Keratinocyte (primary cell): ENCODE results near the gene SEPTIN5. TPM values are rescaled to one million over a fixed set of nuclear protein-coding genes. Genes with fewer than 3 reads are reported as not detected.

Experiments used
- DNase-seq: peaks from one replicate; pipeline ENCODE4 v3.0.0-alpha.2; 2011; ENCODE audit warnings: low read depth, missing footprints, low spot score
- FAIRE-seq: peaks from 2 replicates; lab custom pipeline; 2011; peaks lifted over from hg19 to GRCh38; lab: Jason Lieb, UNC
- H2AFZ ChIP-seq: 2 replicates; pipeline ENCODE4 v1.6.0; 2012; ENCODE audit warnings: low read length, control low read depth, inconsistent platforms; ENCODE audit not compliant: control insufficient read depth
- H3K27ac ChIP-seq: 2 replicates; pipeline ENCODE4 v1.5.1; 2011; ENCODE audit warnings: low read length; ENCODE audit not compliant: control insufficient read depth, insufficient read depth
- H3K27me3 ChIP-seq: 3 replicates; pipeline ENCODE4 v1.6.0; 2011; ENCODE audit warnings: low read length; ENCODE audit not compliant: control insufficient read depth, insufficient read depth; ENCODE audit errors: extremely low read depth
- H3K36me3 ChIP-seq, 2 experiments: 2 replicates in 1 of 2; 3 replicates in 1 of 2; pipeline ENCODE4 v1.5.1; 2011; ENCODE audit warnings: low read length in 2 of 2, mild to moderate bottlenecking in 1 of 2; ENCODE audit not compliant: control insufficient read depth in 2 of 2, insufficient read depth in 2 of 2; ENCODE audit errors: extremely low read depth in 1 of 2
- H3K4me1 ChIP-seq: 3 replicates; pipeline ENCODE4 v1.5.1; 2011; ENCODE audit warnings: low read length; ENCODE audit not compliant: control insufficient read depth, insufficient read depth; ENCODE audit errors: extremely low read depth
- H3K4me2 ChIP-seq: 3 replicates; pipeline ENCODE4 v1.6.0; 2011; ENCODE audit warnings: low read depth, low read length; ENCODE audit not compliant: control insufficient read depth, insufficient read depth; ENCODE audit errors: extremely low read depth
- H3K4me3 ChIP-seq, 3 experiments: fragments of 200-600 bp in 1 of 3; sonication (generic) in 1 of 3; 2 replicates in 2 of 3; 3 replicates in 1 of 3; pipeline ENCODE4 v1.5.1; 2011 to 2016; ENCODE audit warnings: low read length in 3 of 3, mild to moderate bottlenecking in 3 of 3, control low read depth in 2 of 3, inconsistent platforms in 1 of 3, low read depth in 1 of 3, mixed read lengths in 1 of 3, mixed run types in 1 of 3, moderate library complexity in 1 of 3; ENCODE audit not compliant: control insufficient read depth in 2 of 3, insufficient read depth in 2 of 3; ENCODE audit errors: extremely low read depth in 1 of 3
- H3K79me2 ChIP-seq: 2 replicates; pipeline ENCODE4 v1.6.0; 2012; ENCODE audit warnings: low read length; ENCODE audit not compliant: control insufficient read depth, insufficient read depth
- H3K9ac ChIP-seq: 3 replicates; pipeline ENCODE4 v1.6.0; 2011; ENCODE audit warnings: low read length; ENCODE audit not compliant: control insufficient read depth, insufficient read depth; ENCODE audit errors: extremely low read depth
- H3K9me1 ChIP-seq: 3 replicates; pipeline ENCODE4 v1.6.0; 2011; ENCODE audit warnings: low read length; ENCODE audit not compliant: control insufficient read depth, insufficient read depth; ENCODE audit errors: extremely low read depth
- H3K9me3 ChIP-seq: 2 replicates; pipeline ENCODE4 v1.5.1; 2012; ENCODE audit warnings: low read depth, low read length; ENCODE audit not compliant: control insufficient read depth
- H4K20me1 ChIP-seq: 3 replicates; pipeline ENCODE4 v1.6.0; 2011; ENCODE audit warnings: low read length; ENCODE audit not compliant: control insufficient read depth, insufficient read depth; ENCODE audit errors: extremely low read depth
- CTCF ChIP-seq, 3 experiments: IDR thresholded peaks in 1 of 3; conservative IDR thresholded peaks in 1 of 3; optimal IDR thresholded peaks in 1 of 3; 2 replicates in 2 of 3; 3 replicates in 1 of 3; pipeline versions ENCODE3 to v1.5.1; 2011; ENCODE audit warnings: low read length in 3 of 3, mild to moderate bottlenecking in 3 of 3, moderate library complexity in 2 of 3, control low read depth in 1 of 3, inconsistent platforms in 1 of 3; ENCODE audit not compliant: insufficient read depth in 2 of 3; ENCODE audit errors: extremely low read depth in 1 of 3
- EZH2 ChIP-seq: IDR thresholded peaks from one replicate; pipeline ENCODE4 v1.6.1; 2012; ENCODE audit warnings: inconsistent platforms, mild to moderate bottlenecking, low read length, moderate library complexity
- dilution Hi-C: fragments of 300-500 bp; cut with MboI; formaldehyde crosslinking; loops from one replicate; pipeline ENCODE4 v1.7.0; 2020; ENCODE audit warnings: low sequenced_read_pairs; ENCODE audit not compliant: extremely low pct_ligation_motif_present
- polyA plus RNA-seq, 5 experiments: library from polyadenylated mRNA; depleted of rRNA in 3 of 5; stranded (reverse) in 3 of 5; stranded (forward) in 1 of 5; unstranded in 1 of 5; fragments of >200 nt; gene quantifications; 1 replicate in 1 of 5; 2 replicates in 3 of 5; 3 replicates in 1 of 5; pipeline versions ENCODE4 v1.2.1 to v1.2.3, GENCODE V29; 2011 to 2012; ENCODE audit warnings: missing spikeins in 2 of 5, low read depth in 1 of 5, low replicate concordance in 1 of 5

Gene SEPTIN5
- polyA plus RNA-seq, 1 donor (not counting 4 experiments of a cell fraction or from before 2014, with no cell fraction given) = 2.2 TPM

- dilution Hi-C loops = no loop called here
- Histone ChIP-seq H3K9me1 (no peaks in the 10 kb centered on the region), H3K9ac (no peak overlapping the region), H2AFZ (no peak overlapping the region), H3K36me3 (no peaks in the 10 kb centered on the region), H3K27ac (no peak overlapping the region), H3K4me2 (no peak overlapping the region), H3K27me3 (peaks cover 27% of the 10 kb centered on the region), H3K4me1 (no peaks in the 10 kb centered on the region), H3K4me3 (no peak overlapping the region), H4K20me1 (no peaks in the 10 kb centered on the region), H3K9me3 (no peaks in the 10 kb centered on the region), H3K79me2 (no peaks in the 10 kb centered on the region)
- DNase-seq = no peak
- no peak for FAIRE-seq
- no peak for TF ChIP-seq EZH2
- TF ChIP-seq CTCF (optimal IDR thresholded peaks at IDR 0.05 in 1 of 3, IDR thresholded peaks at IDR 0.05 in 1 of 3, conservative IDR thresholded peaks at IDR 0.05 in 1 of 3; ENCODE audit: extremely low read depth in 1 of 3, insufficient read depth in 2 of 3, low read length in 3 of 3) = no peak
These were observed 36.5 kb downstream of the SEPTIN5 start for GRCh38 chr22:19750507-19751490.

- no peak overlapping the region for H3K9ac ChIP-seq
- no peaks in the 10 kb centered on the region for H3K9me1 ChIP-seq
- TF ChIP-seq CTCF (optimal IDR thresholded peaks at IDR 0.05 in 1 of 3, IDR thresholded peaks at IDR 0.05 in 1 of 3, conservative IDR thresholded peaks at IDR 0.05 in 1 of 3; ENCODE audit: extremely low read depth in 1 of 3, insufficient read depth in 2 of 3, low read length in 3 of 3) (no peak), EZH2 (no peak)
- H3K36me3 ChIP-seq = no peaks in the 10 kb centered on the region
- no peaks in the 10 kb centered on the region for H3K9me3 ChIP-seq
- no peak overlapping the region for H3K4me3 ChIP-seq
- DNase-seq (no peak), FAIRE-seq (no peak)
- no peaks in the 10 kb centered on the region for H4K20me1 ChIP-seq
- H3K4me1 ChIP-seq = no peaks in the 10 kb centered on the region
- H3K27me3 ChIP-seq = peaks cover 35% of the 10 kb centered on the region
- H3K79me2 ChIP-seq = no peaks in the 10 kb centered on the region
- dilution Hi-C loops = no loop called here
- H3K27ac ChIP-seq = no peak overlapping the region
- H3K4me2 ChIP-seq = no peak overlapping the region
- no peak overlapping the region for H2AFZ ChIP-seq
These were observed 37.4 kb downstream of the SEPTIN5 start for GRCh38 chr22:19751497-19752245.
